Lower leg skin (tissue), 4 donors: ENCODE results near the gene STT3B. TPM values are rescaled to one million over a fixed set of nuclear protein-coding genes. Genes with fewer than 3 reads are reported as not detected.
"Not testable (repeated sequence)": the region's sequence is repeated elsewhere in the genome, so short reads cannot be mapped to it uniquely, and the experiment has no call there.

Experiments
- DNase-seq, 2 donors: peaks; one replicate each; pipeline ENCODE4 v3.0.0-alpha.2; 2019; ENCODE audit warnings: low spot score in 2 of 2
- H3K4me3 ChIP-seq: fragments of 200-600 bp; sonication (generic); 2 replicates; pipeline ENCODE4 v1.5.1; 2017; ENCODE audit warnings: mild to moderate bottlenecking, low read depth; ENCODE audit not compliant: poor library complexity, severe bottlenecking
- CTCF ChIP-seq, 3 donors: fragments of 450-650 bp; IDR thresholded peaks; one replicate each; pipeline ENCODE4 v1.5.1; 2016; ENCODE audit warnings: antibody characterized with exemption in 3 of 3, mild to moderate bottlenecking in 3 of 3, moderate library complexity in 2 of 3
- POLR2A ChIP-seq, 2 donors: fragments of 450-650 bp; IDR thresholded peaks; one replicate each; pipeline ENCODE4 v1.6.1; 2016 to 2017; ENCODE audit warnings: antibody characterized with exemption in 2 of 2, mild to moderate bottlenecking in 1 of 2, moderate library complexity in 1 of 2
- WGBS, 2 donors: methylation state at CpG; one replicate each; pipeline ENCODE4 v1.1.5; 2018; 5-methylcytosine and 5-hydroxymethylcytosine counted together
- intact Hi-C: fragments of 100-400 bp; cut with DNase I; formaldehyde crosslinking; loops from one replicate; pipeline ENCODE4 v1.15.0; 2023; ENCODE audit warnings: low total_unique reads
- total RNA-seq, 4 donors: library from RNA; depleted of rRNA; stranded (reverse); fragments of >200 nt; gene quantifications; one replicate each; pipeline ENCODE4 v1.1.0, GENCODE V29; 2016

Gene STT3B
- total RNA-seq, 4 donors from 2014 or later: 65.5 to 87.3 (median 76.2) TPM

- WGBS, 2 donors: 97 to 100% methylated on average over 2 of the region's 2 CpGs
- DNase-seq: no peak
- intact Hi-C loops: no loop called here
- TF ChIP-seq POLR2A (IDR thresholded peaks at IDR 0.05) (no peak), CTCF (IDR thresholded peaks at IDR 0.05) (no peak)
- H3K4me3 ChIP-seq: no peak overlapping the region
These were observed 56.5 kb downstream of the STT3B start for GRCh38 chr3:31589228-31589627.

- TF ChIP-seq POLR2A (IDR thresholded peaks at IDR 0.05) (no peak), CTCF (IDR thresholded peaks at IDR 0.05) (no peak)
- intact Hi-C loops: no loop called here
- no peak overlapping the region for H3K4me3 ChIP-seq
- 97 to 98% methylated on average over 1 of the region's 1 CpG for WGBS, 2 donors
- DNase-seq: no peak
These were observed 57.9 kb downstream of the STT3B start for GRCh38 chr3:31590650-31591049.

- TF ChIP-seq CTCF (IDR thresholded peaks at IDR 0.05) (no peak), POLR2A (IDR thresholded peaks at IDR 0.05) (no peak)
- no peak overlapping the region for H3K4me3 ChIP-seq
- WGBS, 2 donors: 95 to 97% methylated on average over 2 of the region's 2 CpGs
- DNase-seq: no peak
- intact Hi-C loops: no loop called here
These were observed 60.0 kb downstream of the STT3B start for GRCh38 chr3:31592764-31593163.

- 55 to 67% methylated on average over 1 of the region's 1 CpG for WGBS, 2 donors
- intact Hi-C loops: no loop called here
- TF ChIP-seq POLR2A (IDR thresholded peaks at IDR 0.05) (no peak), CTCF (IDR thresholded peaks at IDR 0.05) (no peak)
- H3K4me3 ChIP-seq: no peak overlapping the region
- no peak for DNase-seq
These were observed 63.5 kb downstream of the STT3B start for GRCh38 chr3:31596176-31596575.

- intact Hi-C loops: no loop called here
- WGBS, 2 donors: 92 to 97% methylated on average over 3 of the region's 3 CpGs
- no peak overlapping the region for H3K4me3 ChIP-seq
- no peak for DNase-seq
- TF ChIP-seq POLR2A (IDR thresholded peaks at IDR 0.05) (no peak), CTCF (IDR thresholded peaks at IDR 0.05) (no peak)
These were observed 67.7 kb downstream of the STT3B start for GRCh38 chr3:31600431-31600830.

GRCh38 chr3:31605333-31605732, 72.6 kb downstream of the STT3B start:
- DNase-seq, H3K4me3 ChIP-seq, intact Hi-C loops: not testable (repeated sequence)
- 91 to 93% methylated on average over 1 of the region's 1 CpG for WGBS, 2 donors
